HG02588 (cell line): ENCODE data around the gene UBE2Q1.
"Not testable (repeated sequence)": the region's sequence is repeated elsewhere in the genome, so short reads cannot be mapped to it uniquely, and the experiment has no call there.

ENCODE experiments used
- ATAC-seq: cut with Tn5 transposase; IDR thresholded peaks from one replicate; pipeline ENCODE4 v1.9.1; 2021; ENCODE audit warnings: mild to moderate bottlenecking, moderate library complexity; ENCODE audit not compliant: unreplicated experiment

The UBE2Q1 gene

DNA sequence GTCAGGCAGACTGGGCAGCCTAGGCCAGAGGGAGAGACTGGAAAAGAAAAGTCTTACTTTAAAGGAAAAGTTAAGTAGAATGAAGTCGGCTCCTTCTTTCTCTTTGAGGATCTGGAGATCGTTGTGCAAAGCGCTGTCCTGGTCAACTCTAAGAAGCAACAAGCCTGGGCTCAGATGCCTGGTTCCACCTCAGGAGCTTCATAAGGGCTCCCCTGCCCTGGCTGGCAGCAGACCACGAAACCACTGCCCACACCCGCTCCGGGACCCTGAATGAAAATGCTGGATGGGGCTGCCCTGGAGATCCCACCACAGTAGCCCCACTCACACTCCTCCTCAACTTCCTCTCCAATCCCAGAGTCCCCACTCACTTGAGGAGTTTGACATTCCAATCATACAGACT lies 6.4 kb downstream of the UBE2Q1 start:
- no peak for ATAC-seq

DNA sequence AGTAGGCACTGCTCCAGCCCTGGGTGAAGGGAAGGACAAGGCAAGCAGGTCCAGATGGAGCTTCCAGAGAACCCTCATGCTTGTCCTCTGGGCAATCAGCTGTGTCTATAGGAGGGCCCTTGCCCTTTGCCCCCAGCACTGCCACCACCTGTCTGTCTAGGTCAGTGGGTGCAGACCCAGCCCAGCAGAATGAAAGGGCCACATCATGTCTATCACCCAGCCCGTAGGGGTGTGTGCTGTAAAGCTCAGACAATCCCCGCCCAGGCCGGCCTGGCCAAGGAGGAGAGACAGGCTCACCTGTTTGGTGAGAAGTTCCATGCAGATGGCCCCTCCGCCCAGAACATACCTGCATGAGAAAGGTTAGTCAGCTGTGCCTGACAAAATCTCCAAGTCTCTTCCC lies 7.0 kb downstream of the UBE2Q1 start:
- ATAC-seq: no peak

DNA sequence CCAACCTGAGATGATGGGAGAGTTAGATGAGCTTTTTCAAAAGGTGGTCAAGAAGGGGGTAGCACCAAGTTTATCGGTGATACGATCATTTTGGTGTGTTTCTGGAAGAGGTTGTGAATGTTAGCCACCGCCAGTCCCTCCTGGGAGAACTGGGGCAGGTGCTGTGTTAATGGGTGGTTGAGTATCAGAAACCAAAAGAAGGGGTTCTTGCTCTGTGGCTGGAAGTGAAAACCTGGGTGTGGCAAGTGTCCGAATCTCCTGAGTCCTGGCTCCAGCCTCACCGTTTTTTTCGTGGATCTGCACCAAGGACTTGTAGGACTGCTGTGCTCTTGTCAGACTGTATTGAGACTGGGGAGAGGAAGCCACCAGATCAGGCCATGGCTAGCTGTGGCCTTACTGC lies 7.8 kb downstream of the UBE2Q1 start:
- ATAC-seq: no peak

DNA sequence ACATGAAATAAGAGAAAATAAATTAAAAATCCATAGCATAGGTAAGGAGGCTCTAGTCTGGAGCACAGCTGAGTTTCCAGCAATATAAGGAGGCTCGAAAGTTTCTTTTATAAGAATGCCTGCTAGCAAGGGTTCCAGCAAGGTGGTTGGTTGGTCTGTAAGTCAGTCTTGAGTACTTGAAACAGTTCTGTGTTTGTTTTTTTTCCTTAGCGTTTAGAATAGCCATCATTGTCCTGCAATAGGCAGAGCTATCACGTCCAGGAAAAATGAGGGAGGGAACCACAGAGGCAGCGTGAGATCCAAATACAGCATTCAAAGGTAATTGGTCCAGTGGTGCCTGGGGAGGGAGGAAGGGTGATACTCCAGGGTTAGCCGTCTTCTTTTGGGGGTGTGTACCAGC lies 8.4 kb downstream of the UBE2Q1 start:
- ATAC-seq: no peak

DNA sequence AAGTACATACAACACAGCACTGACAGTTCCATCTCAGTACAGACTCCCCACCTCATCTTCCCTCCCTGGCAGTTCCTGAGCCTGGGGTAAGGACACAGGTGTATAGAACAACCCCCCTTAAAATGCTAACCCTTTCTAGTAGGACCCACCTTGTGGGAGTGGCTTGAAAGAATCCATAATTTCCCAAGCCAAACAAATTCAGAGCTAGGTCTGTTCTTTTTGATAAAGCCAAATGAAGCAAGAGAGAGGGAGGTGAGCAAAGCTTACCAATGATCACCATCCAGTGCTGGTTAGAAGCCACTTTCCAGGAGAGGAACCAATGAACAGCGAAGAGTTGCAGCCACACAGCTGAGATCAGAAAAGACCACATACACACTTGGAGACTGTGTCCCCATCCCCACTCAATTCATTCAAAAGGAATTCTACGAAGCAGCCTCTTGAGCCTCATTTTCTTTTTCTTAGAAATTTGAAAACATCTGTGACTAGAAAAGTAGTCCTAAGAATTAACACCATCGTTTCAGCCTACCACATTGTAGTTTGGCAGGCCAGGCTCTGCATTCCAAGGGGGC lies 9.2 kb downstream of the UBE2Q1 start:
- no peak for ATAC-seq

DNA sequence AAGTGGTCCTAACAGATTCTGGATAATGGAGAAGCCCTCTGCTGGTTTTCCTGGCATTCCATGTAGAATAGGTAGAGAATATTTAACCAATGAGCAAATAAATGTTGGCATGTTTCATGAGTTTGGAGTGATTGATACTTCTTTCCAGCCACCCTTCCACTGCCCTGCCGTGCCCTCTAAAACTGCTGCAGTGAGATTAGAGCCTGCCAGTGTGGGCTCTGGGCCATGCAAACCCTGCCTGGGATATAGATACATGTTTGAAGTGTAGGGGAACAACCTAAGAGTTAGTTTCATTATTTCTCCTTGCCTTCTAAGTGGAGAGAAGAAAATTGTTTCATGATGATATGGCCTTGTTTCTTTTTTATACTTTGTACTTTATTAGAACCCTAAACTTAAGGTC lies 10.4 kb downstream of the UBE2Q1 start:
- ATAC-seq: no peak

DNA sequence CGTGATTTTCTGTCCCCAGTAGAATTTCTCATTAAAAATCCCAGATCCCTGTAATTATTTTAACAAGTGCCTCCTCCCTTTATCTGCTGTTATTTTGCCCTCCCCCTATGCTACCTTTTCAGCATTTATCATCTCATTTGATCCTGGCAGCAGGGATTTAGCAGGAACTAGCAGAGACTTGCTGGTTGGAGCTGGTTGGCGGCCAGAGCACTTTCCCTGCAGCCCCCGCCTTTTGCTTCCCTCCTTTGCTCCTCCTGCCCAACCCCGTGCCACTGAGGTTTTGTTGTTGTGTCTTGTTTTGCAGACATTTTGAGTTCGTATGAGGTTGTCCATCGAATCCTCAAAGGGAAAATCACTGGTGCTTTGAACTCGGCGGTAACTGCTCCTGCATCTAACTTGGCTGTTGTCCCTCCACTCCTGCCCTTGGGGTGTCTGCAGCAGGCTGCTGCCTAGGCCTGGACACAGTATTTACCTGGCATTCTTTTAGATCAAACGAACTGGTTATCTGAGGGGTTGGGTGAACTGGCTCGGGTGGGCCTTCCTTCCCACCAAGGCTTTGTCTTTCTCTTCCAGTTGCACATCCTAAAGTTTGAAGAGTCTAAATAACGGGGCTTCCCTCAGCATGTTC lies 11.2 kb downstream of the UBE2Q1 start:
- no peak for ATAC-seq

DNA sequence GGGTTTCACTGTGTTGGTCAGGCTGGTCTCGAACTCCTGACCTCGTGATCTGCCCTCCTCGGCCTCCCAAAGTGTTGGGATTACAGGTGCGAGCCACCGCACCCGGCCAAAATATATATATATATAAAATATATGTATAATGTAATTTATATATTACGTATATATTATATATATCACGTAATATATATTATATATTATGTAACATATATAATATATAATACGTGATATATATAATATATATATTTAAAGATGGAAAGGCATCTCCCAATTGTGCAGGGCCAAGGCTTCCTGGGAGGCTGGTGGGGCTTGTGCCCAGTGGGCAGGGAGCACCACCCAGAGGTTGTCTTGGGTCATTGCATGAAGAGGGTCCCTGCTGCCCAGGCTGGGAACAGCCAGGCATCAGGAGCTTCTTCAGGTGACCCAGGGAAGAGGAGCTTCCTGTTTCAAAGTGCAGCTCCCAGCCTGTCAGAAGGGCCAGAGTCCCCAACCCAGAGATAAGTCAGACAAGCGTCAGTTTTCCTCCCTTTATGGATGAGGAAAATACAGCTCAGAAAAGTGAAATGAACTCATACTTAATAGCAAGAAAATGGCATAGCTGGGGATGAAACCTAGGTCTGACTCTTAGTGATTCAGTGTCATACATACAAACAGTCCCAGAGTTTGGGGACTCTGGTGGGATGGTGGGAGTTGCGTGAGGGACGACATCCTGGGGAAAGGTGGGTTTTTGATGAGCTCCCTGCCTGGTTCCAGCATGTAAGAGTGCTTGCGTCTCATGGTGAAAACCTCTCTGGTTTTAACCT lies 12.0 kb downstream of the UBE2Q1 start:
- no peak for ATAC-seq

DNA sequence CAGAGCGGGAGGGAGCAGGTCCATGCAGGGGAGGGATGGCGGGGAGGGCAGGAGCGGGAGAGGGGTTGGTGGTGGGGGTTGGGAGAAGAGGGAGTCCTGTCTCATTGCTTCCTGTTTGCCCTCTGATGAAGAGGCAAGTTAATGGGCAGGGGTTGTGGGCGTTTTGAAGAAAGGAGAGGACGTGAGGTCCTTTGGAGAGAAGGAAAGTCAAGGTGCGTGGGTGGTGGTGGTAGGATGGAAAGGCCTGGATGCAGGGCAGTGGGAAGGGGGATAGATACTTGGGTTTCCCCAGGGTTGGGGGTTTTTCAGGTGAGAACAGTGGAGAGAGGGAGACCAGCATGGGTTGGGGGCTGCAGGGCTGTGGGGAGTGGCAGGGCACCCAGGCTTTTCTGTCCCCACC lies 17.2 kb downstream of the UBE2Q1 start:
- no peak for ATAC-seq

DNA sequence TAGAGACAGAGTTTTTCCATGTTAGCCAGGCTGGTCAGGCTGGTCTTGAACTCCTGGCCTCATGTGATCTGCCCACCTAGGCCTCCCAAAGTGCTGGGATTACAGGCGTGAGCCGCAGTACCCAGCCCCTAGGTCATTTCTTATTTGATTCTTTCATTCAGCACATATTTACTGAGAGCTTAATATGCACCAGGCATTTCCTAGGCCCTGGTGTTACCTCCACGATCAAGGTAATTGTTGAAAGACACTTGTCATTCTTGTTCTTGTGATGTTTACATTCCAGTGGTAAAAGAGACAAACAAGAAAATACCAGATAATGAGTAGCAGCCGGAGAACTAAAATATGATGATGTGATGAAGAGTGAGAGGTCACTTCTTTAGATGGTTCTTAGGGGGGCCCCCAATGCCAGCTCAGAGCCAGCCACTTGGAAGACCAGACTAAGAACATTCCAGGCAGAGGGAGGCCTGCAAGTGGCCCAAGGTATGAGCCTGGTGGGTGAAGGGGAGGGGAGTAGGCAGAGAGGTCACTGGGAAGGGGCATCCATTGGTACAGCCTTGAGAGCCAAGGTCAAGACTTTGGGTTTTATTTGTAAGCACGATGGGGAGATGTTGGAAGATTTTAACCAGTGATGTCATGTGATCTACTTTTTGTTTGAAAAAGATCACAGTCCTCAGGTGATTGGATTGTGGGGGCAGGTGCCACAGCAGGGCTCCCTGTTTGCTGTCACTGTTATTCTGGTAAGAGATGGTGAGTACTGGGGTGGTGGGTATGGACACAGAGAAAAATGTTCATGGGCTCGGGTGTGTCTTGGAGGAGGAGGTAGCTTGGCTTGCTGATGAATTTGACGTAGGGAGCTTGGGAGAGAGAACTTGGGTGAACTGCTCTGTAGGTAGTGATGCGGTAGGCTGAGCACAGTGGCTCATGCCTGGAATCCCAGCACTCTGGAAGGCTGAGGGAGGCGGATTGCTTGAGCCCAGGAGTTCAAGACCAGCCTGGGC lies 18.7 kb downstream of the UBE2Q1 start:
- no peak for ATAC-seq

DNA sequence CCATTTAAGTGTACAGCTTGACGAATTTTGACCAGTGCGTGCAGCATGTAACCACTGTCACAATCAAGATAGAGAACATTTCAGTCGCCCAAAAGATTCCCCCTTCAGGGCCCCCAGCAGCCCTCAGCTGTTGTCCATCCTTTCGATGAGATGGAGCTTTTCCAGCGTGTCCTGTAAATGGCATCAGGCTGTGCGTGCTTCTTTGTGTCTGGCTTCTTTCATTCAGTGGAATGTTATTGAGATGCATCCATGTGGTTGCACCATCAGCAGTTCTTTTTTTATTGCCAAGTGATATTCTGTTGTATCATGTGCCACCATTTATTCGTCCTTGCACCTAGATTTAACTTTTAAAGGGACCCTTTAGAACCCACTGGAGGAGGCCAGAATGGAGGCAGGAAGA lies 21.9 kb downstream of the UBE2Q1 start:
- ATAC-seq: no peak

DNA sequence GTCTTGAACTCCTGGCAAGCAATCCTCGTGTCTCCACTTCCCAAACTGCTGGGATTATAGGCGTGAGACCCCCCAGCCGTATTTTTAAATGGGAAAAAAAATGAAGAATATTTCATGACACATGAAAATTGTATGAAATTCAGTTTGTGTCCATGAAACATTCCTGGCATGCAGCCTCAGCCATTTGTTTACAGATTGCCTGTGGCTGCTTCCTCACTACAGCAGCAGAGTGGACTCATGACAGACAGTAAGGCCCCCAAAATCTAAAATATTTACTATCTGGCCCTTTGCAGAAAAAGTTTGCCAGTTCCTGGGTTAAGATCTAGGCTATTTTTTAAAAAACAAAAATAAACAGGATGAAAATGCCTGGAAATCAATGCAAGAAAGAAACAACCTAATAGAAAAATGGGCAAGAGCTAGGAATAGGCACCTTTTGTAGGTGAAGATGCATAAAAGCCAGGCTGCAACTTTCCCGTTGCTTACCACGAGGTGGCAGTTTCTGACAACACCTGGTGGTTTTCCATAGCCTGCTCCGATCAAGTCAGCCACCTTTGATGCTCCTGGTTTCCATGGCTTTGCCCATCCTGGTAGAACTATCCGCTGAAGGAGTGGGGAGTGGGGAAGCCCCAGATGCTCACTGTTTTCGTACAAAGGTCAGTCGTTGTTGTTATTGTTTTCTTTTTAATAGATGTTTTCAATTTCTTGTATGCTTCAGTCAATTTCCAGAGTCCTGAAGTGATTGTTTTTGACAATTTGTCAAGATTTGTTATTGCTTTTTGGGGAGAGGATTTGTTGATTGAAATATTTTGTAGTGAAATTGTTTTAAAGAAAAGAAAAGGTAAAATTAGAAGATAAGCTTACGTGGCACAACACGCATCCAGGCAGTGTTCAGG lies 24.3 kb downstream of the UBE2Q1 start:
- ATAC-seq: no peak

DNA sequence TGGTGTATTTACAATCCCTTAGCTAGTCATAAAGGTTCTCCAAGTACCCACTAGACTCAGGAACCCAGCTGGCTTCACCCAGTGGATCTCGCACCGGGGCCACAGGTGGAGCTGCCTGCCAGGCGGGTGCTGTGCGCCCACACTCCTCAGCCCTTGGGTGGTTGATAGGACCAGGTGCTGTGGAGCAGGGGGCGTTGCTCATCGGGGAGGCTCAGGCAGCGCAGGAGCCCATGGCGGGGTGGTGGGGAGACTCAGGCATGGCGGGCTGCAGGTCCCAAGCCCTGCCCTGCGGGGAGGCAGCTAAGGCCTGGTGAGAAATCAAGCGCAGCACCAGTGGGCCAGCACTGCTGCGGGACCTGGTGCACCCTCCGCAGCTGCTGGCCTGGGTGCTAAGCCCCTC lies 26.5 kb downstream of the UBE2Q1 start:
- not testable (repeated sequence) for ATAC-seq

DNA sequence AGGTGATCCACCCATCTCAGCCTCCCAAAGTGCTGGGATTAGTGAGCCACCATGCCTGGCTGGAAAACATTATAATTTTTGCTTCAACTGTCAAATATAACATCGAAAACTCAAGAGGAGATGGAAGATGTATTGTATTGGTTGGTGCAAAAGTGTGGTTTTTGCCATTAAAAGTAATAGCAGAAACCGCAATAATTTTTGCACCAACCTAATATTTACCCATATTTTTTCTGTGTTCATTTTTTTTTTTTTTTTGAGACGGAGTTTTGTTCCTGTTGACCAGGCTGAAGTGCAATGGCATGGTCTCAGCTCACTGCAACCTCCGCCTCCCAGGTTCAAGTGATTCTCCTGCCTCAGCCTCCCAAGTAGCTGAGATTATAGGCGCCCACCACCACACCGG lies 29.2 kb downstream of the UBE2Q1 start:
- no peak for ATAC-seq

DNA sequence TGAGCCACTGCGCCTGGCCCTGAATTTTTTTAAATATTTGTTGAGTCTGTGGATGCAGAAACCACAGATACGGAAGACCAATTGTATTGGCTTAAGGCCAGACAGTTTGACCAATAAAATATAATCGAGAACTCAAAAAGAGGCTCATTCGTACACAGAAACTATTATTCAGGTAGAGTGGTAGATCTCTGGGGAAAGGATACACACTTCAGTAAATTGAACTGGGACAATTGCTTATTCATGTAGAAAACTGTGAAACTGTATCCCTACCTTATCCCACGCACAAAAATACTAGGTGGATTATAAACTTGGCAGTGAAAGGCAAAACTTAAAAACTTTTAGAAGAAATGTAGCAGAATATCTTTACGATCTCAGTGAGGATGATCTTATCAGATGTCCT lies 31.3 kb downstream of the UBE2Q1 start:
- ATAC-seq: no peak

DNA sequence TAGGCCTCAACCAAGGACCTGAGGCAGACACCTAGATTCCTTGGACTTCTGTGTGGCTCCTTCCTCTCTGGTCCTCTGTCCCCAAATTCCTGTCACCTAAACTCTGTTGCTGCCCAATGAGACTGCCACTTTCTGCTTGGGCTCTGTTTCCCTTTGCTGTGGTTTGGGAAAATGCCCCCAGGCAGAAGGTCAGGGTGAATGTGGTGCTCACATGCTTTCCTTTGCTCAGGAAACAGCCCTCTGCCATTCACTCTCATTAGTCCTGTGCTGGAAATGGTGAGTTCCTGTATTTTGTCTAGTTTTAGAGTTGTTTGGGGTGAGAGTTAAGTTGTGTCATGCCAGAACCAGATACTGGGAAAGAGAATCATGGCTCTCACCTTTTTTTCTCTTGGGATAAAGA lies 33.6 kb downstream of the UBE2Q1 start:
- ATAC-seq: no peak

DNA sequence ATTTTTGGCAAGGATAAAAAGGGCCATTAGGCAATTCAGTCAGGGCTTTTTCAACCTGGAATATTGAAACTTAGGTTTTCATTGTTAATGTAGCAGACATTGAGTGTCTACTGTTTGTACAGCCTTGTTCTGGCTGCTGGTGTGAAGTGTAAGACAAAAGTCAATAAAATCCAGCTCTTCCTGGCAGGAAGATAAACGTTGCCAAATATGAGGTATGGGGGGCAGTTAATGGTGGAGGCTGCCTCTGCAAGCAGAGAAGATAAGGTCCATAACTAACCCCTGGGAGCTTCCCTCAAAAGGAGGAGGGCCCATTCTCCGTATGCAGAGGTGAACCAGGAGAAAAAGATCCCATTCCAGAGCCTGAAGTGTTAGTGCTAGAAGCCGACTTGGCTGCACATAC lies 36.8 kb downstream of the UBE2Q1 start:
- ATAC-seq: no peak

DNA sequence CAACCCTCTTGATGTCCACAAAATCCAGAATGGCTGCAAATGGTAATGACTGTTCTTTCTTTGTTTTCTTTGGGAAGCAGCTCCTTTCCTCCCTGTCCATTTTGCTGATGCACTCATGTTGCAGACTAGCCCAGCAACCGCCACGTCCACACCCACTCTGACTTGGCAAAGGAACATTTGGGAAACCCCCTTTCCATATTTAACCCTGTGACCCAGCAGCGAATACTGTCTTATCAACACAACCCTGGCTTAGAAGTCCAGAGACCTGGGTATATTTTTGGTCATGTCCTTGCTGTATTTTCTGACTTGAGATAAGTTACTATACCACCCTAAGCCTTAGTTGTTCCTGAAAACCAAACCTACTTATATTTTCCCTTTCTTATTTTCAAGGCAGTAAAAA lies 38.1 kb downstream of the UBE2Q1 start:
- ATAC-seq: no peak

DNA sequence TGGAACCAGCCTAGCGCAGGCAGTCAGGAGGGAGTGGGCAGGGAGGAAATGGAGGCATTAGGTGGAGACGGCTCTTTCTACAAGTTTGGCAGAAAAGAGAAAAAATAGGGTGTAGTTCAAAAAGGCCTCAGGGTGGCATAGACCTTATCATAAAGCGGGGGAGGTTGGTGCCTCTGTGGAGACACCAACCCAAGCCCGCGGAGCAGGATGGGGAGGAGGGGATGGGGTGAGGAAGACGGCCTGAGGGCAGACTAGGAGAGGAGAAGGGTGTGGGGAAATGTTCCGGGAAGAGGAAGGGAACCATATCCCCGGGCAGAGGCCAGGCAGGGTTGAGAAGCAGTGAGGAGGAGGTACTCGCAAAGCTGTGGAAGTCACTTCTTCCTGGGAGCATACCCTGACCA lies 38.9 kb downstream of the UBE2Q1 start:
- ATAC-seq: no peak

DNA sequence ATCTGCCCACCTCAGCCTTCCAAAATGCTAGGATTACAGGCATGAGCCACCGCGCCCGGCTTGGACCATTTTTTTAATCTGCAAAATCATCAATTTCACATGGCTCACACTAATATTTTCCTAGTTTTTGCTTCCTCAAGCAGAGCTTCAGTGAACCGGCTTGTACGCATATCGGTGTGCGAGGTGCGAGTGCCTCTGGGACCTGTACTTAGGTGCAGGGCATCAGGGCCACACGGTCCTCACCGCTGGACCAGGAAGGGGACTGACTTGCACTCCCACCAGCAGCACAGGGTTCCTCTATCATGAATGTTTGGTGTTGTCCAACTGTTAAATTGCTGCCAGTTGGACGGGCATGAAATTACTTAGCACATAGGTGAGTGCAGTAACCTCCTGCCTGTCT lies 40.8 kb downstream of the UBE2Q1 start:
- no peak for ATAC-seq
